ENCODE results near the gene SMIM21.

GRCh38 chr18:75395137-75395536 lies 32.4 kb downstream of the SMIM21 start:
- TF ChIP-seq ZNF837 (tag by site-specific recombination; IDR thresholded peaks at IDR 0.05) (no peak), ZNF521 (tag by site-specific recombination; IDR thresholded peaks at IDR 0.05) (no peak), CTCF (tag by site-specific recombination; IDR thresholded peaks at IDR 0.05) (no peak), KLF7 (tag by site-specific recombination; IDR thresholded peaks at IDR 0.05; ENCODE audit: borderline replicate concordance) (no peak), ZSCAN16 (tag by site-specific recombination; IDR thresholded peaks at IDR 0.05) (no peak), ZNF621 (tag by site-specific recombination; IDR thresholded peaks at IDR 0.05) (no peak), ZBTB20 (tag by site-specific recombination; IDR thresholded peaks at IDR 0.05) (no peak), ZNF266 (tag by site-specific recombination; IDR thresholded peaks at IDR 0.05; ENCODE audit: low read depth) (no peak), ZBTB1 (tag by site-specific recombination; IDR thresholded peaks at IDR 0.05) (no peak), ELK4 (IDR thresholded peaks at IDR 0.05; ENCODE audit: borderline replicate concordance, low read depth, low read length) (no peak)
